GM12891 (cell line): Measurements from ENCODE around the gene NEIL1.

ENCODE experiments used
- PAX5 ChIP-seq: IDR thresholded peaks from 2 replicates; pipeline ENCODE4 v1.6.1; 2011; ENCODE audit warnings: low read length, moderate library complexity, mild to moderate bottlenecking; ENCODE audit not compliant: insufficient read depth, severe bottlenecking
- POLR2A ChIP-seq: IDR thresholded peaks from 2 replicates; pipeline ENCODE4 v1.6.1; 2011; ENCODE audit warnings: low read depth, low read length, control low read depth
- POLR2AphosphoS5 ChIP-seq: IDR thresholded peaks from 2 replicates; pipeline ENCODE4 v1.6.1; 2011; ENCODE audit warnings: low read depth, low read length, control low read depth
- TAF1 ChIP-seq: IDR thresholded peaks from 2 replicates; pipeline ENCODE4 v1.6.1; 2011; ENCODE audit warnings: low read depth, low read length, control low read depth

GRCh38 chr15:75309711-75310110, 37.1 kb upstream of the NEIL1 start:
- TF ChIP-seq POLR2A: no peak
- TF ChIP-seq POLR2AphosphoS5: no peak
- TF ChIP-seq TAF1: no peak
- TF ChIP-seq PAX5: no peak
